ENCODE data around the gene GAS5.
"Not testable (repeated sequence)": the region's sequence is repeated elsewhere in the genome, so short reads cannot be mapped to it uniquely, and the experiment has no call there.

GAS5 gene

DNA sequence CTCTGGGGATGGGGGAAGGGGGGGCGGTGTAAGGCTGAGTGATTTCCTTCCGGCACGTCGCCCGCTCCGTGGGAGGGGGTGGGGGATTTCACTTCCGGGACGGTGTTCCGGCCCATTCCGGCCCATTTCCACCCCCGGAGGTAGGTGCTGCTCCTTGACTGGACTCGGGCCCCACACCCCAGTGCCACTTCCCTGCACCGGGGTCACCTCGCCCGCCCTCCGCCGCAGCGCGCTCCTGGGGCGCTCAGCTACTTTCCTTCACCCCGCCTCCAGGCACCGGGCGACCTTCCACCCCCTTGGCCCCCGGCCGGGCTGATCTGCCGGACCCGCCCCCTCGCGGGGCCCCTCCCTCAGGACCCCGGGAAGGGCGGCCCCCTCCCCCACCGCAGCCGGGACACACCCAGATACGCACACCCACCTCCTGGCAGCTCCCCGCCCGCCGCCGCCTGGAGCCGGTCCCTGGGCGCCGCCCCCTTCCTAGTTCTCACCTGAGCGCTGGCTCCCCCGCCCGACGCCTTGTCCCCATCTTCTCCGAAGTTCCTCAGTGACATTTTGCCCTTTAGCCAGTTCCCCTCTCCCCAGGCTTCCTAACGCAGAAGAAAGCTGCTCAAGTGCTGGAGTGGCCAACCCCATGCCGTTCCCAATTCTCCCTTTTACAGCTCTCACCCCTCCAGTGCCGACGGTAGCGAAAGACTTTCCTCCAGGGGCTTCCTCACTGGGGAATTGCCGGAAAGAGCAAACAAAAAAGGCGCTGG is 654 bp upstream of the GAS5 start, which contains the start of gene ZBTB37:
TSS of gene ZBTB37 (plus strand) at position 115 of the 755 bp plus-strand sequence. CDS start 1,846 bp downstream, outside the sequence.
- DNase-seq, result peak; percentile 56 to 89

DNA sequence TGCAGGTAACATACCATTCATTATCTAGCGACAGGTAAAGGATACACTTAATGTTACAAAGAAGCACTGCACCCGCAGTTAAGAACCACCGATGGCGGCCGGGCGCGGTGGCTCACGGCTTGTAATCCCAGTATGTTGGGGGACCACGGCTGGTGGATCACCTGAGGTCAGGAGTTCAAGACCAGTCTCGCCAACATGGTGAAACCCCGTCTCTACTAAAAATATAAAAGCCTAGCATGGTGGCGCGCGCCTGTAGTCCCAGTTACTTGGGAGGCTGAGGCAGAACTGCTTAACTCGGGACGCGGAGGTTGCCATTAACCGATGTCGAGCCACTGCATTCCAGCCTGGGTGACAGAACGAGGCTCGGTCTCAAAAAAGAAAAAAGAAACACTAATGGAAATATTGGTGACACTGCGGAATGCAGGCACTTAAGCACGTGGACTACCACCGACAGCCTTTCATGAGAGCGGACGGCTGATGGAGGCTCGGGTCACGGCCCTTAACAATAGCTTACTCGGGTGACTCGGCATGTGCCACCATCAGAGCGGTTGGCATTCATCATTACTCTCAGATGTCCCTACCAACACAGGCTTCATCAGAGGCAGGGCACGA is 542 bp downstream of the GAS5 start:
- DNase-seq, result no peak

DNA sequence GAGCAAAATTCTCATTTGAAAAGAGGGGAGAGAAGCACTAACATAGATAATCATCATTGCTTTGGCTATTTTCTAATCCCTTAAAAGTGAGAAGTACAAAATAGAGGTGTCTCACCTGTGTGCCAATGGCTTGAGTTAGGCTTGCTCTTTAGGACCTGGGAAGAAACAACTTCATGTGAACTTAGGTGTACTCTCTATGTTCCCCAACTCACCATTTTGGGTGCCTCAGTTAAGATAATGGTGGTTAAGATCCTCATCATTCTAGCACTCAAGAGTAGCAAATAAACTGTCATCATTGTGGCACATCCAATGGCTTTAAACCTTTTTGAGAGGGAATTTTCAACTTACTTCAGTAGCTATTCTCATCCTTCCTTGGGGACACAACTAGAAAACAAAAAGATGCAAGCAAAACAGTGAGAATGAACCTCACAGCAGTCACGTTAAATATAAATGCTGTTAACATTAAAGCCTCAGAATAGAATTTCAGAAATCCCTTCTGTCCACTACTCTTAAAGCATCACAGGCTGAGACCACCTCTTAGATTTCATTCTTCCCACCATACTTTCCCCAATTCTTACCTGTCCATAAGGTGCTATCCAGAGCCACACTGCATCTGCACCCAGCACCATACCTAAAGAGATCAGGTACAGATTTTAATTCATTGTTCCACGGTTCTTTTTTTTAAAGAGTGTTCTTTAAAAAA is 1.2 kb downstream of the GAS5 start:
- DNase-seq, result no peak

DNA sequence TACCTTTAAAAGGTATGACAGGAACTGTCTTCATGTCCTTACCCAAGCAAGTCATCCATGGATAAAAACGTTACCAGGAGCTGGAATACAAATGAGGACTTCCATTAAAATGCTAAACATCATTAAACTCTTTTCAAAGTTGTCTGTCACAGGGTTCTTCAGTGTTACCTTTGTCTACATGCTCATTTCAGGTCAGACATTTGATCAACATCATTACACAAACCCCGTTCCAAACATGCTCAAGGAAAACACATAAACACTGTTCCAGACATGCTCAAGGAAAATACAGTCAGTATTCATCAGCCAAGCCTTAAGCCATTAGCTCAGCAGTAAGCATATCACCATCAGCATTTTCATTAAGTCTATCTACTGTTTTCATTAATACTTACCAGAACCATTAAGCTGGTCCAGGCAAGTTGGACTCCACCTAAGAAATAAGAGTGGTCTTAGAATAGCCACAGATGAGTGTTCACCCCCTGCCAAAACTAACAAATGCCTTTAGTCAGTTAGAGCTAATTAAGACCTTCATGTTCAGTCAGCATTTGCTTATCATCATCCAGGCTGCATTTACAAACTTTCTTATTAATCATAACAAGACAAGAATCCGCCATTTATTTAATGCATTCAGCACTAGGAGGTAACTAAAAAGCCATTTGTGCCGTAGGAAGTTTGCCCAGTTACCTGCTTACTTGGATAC is 2.2 kb downstream of the GAS5 start:
- DNase-seq, result no peak

DNA sequence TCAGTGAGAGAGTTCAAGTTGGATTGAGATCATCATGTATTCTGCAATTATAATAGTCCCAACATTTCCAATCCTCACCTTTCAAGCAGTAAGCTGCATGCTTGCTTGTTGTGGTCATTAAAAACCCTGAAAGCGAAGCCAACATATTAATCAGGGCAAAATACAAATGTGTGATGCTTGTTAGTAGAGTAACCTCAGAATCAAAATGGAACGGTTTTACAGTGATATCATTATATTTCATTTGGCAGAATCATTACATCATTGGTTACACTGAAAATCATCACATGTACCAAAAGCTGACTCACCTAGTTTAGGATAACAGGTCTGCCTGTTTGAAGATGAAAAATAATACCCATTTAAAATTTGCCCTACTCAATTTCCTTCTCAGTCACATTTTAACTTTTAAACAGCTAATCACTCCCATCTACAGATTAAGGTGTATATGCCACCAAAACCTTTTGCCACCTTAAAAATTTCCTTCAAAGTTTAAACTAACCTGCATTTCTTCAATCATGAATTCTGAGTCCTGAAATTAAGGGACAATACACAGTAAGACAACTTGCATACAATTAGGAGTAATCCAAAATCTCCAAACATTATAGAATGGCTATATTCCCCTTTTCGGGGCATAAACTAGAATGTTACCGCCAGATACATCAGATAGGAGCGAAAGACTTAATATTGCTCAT is 3.5 kb downstream of the GAS5 start:
- DNase-seq, result no peak

DNA sequence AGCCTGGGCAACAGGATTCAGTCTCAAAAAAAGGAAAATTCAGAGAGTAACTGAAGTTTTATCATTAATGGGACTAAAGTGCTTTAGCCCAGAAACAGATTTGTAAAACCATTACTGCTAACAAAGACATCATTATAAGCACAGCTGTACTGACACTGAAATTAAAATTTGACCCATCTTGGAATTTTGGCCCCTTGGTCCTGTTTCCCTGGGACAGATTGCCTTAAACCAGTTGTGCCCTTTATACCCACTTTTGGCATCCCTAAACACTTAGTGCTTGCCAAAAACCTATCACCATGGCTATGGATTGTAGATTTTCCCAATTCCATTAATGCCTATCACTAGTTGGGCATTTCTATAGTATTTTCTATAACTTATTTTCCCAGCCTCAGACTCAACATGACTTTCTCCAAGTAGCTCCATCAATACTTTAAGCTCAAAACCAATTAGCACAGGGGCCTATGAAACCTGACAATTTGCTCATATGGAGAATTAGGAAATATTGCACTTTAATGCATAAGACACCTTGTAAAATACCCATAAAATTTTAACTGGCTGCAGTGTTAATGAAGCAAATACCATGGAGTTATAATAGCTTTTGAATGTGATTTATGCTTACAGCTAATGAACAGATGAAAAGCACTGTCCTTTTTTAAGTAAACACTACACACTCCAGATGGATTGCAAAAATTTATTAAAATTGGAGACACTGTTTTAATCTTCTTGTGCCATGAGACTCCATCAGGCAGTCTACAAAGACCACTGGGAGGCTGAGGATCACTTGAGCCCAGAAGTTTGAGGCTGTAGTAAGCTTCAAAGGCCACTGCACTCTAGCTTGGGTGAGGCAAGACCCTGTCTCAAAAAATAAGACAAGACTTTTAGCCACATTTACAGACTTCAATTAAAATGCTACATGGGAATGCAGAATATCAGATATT is 4.3 kb downstream of the GAS5 start:
- no peak for DNase-seq

DNA sequence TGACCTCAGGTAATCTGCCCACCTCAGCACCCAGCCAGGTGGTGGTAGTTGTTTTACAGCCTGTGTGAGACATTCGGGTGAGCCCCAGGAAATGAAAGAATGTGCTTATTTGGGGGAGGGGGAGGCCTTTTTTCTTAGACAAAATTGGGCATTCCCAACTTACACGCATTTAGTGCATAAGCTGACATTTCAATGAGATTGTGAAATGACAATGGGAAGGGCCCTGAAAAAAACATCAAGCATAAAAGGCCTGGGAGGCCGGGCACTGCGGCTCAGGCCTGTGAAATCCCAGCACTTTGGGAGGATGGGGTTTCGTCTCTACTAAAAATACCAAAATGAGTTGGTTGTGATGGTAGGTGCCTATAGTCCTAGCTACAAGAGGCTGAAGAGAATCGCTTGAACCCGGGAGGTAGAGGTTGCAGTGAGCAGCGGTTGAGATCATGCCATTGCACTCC is 5.0 kb downstream of the GAS5 start:
- no peak for DNase-seq

DNA sequence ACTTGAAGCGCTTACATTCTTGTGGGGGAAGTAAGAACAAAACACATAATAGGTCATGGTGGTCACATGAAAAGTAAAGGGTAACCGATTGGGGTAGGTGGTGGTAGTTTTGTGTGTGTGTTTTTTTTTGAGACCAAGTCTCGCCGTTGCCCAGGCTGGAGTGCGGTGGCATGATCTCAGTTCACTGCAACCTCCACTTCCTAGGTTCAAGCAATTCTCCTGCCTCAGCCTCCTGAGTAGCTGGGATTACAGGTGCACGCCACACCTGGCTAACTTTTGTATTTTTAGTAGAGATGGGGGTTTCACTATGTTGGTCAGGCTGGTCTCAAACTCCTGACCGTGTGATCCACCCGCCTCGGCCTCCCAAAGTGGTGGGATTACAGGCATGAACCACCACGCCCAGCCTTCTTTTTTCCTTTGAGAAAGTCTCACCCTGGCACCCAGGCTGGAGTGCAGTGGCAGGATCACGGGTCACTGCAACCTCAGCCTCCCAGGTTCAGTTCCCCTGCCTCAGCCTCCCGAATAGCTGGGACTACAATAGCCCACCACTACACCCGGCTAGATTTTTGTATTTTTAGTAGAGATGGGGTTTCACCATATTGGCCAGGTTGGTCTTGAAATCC is 5.5 kb downstream of the GAS5 start:
- DNase-seq, result not testable (repeated sequence)

DNA sequence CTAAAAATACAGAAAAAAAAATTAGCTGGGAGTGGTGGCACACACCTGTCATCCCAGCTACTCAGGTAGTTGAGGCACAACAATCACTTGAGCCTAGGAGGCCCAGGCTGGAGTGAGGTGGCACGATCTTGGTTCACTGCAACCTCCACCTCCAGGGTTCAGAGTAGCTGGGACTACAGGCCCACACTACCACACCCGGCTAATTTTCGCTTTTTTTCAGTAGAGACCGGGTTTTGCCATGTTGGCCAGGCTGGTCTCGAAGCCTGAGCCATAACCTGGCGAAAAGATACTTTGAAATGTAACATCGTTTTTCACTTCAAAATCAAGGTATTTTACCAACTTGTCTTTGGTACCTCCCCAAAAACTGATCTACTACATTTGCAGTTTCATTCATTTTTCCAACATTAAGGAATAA is 6.1 kb downstream of the GAS5 start:
- no peak for DNase-seq

DNA sequence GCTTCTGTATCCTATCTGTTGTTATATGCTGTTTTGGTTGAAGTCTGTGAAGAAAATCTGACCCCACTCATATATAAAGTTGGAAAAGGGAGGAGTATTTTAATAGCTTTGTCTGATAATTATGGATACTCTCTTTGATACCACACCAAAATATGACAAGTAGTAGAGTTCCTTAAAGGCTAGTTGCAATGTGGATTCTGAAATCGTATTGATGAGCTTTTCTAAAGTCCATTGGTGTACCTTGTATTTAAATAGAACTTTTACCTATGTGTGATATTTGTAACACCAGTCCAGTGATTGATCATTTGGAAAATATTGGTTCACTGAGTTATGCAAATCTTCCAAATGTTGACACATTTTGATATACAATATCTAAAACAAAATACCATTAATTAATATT is 7.7 kb downstream of the GAS5 start:
- no peak for DNase-seq

DNA sequence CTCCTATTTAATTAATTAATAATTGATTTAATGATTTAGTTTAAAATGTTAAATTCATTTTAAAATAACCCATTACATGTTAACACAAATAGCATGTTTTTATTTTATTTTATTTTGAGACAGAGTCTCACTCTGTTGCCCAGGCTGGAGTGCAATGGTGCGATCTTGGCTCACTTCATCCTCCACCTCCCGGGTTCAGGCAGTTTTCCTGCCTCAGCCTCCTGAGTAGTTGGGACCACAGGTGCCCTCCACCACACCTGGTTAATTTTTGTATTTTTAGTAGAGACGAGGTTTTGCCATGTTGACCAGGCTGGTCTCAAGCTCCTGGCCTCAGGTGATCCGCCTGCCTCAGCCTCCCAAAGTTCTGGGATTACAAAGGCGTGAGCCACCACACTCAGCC is 8.2 kb downstream of the GAS5 start:
- not testable (repeated sequence) for DNase-seq

DNA sequence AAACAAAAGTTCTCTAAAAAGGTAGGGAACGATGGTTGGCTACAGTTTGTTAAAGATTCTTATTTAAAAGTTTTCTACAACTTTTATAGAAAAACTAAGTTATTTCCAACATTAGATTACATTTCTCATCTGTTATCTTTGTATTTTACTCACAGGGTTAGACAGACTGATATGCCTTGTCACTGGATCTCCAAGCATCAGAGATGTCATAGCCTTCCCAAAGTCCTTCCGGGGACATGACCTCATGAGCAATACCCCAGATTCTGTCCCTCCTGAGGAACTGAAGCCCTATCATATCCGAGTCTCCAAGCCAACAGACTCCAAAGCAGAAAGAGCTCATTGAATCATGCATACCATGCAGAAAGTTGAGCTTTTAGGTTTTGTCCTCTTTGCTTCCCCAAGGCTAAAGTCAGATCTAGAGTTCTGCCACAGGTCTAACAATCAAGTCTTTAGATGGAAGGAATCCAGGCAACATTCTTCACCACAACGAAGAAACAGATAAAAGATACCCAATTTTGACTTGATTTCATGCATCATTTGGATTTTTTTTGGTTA is 10.3 kb downstream of the GAS5 start:
- no peak for DNase-seq

DNA sequence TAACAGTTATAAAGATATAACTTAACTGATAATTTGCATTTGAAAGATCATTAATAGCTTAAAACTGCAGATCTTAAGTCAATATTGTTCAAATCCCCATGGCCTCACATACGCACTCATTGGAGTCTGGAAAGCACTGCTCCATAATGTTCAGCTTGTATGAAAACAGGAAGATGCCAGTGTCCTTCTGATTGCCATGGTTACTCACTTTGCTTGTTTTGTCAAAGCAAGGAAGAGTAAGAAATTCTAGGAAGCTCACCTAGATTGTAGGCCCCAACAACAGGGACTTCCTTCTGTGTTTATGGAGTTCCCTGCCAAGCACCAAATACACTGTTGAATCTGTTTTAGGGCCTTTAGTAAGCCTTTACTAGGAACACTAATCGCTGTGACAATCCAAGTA is 10.9 kb downstream of the GAS5 start:
- no peak for DNase-seq

DNA sequence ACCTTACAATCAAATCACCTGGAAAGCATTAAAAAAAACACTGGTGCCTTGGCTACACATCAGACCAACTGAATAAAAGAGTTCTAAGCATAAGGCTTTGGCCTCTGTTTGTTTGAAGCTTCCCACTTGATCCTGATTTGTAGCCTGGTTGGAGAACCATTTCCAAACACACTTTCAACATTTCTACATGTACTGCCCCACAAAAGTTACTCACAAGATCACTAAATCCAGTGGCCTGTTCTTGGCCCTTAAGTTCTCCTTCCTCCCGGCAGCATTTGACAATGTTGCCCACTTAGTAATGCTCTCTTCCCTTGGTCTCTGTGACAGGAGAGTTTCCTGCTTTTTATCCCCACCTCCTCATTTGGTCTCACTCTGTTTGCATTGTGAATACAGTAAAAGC is 11.8 kb downstream of the GAS5 start:
- no peak for DNase-seq

DNA sequence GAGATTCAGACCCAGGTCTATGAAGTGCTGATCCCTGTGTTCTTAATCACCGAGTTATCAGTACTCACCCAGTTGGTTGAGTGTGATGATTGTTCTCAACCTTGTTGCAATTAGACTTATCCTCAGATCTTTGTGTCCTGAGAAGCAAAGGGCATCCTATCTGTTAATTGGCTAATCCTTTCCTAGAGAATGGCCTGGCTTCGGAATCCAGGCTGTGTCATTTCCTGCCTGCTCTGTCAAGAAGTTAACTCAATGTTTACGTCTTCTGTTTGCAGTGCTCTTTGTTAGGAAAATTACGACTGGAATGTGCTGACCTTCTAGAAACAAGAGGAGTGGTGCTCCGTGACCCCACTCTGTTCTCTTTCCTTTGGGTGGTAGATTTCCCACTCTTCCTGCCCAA is 14.7 kb downstream of the GAS5 start:
- no peak for DNase-seq

DNA sequence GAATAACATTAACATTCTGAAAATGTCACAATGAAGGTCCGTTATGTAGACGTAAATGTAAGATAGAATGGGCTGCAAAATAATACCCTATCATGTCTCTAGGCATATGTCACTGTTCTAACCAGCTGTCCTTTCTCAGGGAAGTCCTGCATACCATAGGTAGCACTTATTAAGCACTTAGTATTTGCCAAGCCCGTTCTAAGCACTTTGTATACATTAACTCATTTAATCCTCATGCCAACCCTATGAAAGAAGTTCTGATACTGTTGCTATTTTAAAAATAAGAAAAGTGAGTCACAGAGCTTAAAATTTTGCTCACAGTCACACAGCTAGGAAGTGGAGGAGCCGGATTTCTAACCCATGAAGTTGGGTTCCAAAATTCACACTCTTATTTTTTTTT is 15.7 kb downstream of the GAS5 start:
- no peak for DNase-seq

DNA sequence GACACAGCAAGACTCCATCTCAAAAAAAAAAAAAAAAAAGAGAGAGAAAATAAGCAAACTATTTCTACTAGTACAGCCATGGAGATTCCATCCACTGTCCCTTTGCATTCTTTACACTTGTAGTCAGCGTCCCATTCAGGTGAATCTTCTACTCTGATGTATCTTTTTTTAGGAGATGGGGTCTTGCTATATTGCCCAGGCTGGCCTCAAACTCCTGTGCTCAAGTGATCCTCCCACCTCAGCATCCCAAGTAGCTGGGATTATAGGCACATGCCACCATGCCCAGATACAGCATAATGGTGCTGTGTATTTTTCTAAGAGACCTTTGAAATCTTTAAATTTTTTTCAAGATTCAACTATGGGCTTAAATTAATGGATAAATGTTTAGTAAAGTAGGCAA is 35.0 kb downstream of the GAS5 start:
- no peak for DNase-seq

DNA sequence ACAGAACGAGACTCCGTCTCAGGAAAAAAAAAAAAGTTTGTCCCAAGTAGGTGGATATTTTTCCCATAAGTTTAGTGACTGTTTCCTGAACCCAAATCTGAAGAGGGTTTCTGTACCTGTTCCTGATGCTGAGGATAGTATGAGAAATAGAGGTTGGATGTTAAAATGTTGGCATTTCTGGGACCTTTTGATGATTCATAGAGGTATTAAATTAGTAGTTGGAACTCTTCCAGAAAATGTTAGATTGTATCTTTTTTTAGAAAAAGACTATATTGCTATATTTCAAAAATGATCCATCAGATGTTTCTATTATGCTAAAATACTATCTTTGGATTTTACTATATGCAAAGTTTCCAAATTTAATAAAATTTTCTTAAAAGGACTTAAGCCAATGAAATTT is 40.2 kb downstream of the GAS5 start:
- DNase-seq, result no peak

DNA sequence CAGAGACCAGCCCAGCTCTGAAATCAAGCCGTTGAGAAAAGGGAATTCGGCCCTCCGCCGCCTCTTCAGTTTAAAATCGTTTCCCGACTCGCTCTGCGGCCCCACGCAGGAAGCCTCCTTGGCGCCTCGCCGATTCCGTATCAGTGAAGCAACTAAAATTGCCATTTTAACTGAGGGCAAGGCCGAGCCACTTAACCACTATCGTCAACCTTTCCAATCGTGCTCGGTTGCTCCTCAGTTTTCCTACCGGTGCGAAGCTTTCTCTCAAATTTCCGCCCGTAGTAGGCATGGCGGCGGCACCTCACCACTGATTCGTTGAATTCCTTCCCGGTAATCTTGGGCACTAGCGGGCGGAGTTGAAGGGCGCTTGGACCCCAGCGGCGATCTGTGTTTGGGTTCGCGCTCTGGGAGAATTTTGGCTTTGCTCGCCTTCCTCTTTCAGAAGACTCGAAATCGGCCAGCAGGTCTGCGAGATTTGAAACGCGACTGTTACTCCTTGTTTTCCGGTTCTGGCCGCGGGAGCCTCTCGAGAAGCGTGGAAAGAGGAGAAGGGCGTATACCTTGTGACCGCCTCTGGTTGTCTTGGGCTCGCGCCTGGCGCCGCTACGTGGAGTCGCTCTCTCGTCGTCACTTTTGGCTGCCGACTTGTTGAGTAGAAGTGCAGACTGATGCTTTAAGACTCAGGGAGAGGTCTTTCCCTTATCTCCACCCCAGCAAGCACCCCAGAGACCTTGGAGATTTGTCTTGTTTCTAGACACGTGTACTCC is 43.3 kb downstream of the GAS5 start, which contains the start of the genes CENPL and DARS2:
TSS of gene CENPL (minus strand) at position 569 of the 767 bp plus-strand sequence. CDS start 13,584 bp downstream, outside the sequence.
TSS of gene DARS2 (plus strand) at position 359 of the 767 bp plus-strand sequence. CDS start 557 bp downstream, outside the sequence.
- peak; percentile 96 to 97 for DNase-seq

All from bone marrow (tissue), 2 donors.